ENCODE data around the gene BICD1.

BICD1 gene

GRCh38 chr12:32131666-32132065 is 25.0 kb downstream of the BICD1 start:
- no peak for TF ChIP-seq SPI1 (IDR thresholded peaks at IDR 0.05; ENCODE audit: borderline replicate concordance, low read depth)
- TF ChIP-seq GABPA (IDR thresholded peaks at IDR 0.05; ENCODE audit: low read depth), result no peak
- TF ChIP-seq REST (IDR thresholded peaks at IDR 0.05; ENCODE audit: insufficient replicate concordance, low read depth), result no peak
- no peak for TF ChIP-seq POLR2AphosphoS5 (IDR thresholded peaks at IDR 0.05; ENCODE audit: low read depth)
- TF ChIP-seq CTCF (IDR thresholded peaks at IDR 0.05; ENCODE audit: insufficient read depth, low read length), result no peak
- Histone ChIP-seq H3K27me3 (ENCODE audit: insufficient read depth, poor library complexity, severe bottlenecking) (no peaks in the 10 kb centered on the region), H3K4me3 (replicated peaks; ENCODE audit: insufficient read depth, low read length) (no peak overlapping the region), H3K27ac (replicated peaks) (no peak overlapping the region)
- DNase-seq (ENCODE audit: low read depth in 1 of 2, low spot score in 1 of 2), result no peak

GRCh38 chr12:32134101-32134888 is 27.6 kb downstream of the BICD1 start:
- TF ChIP-seq REST (IDR thresholded peaks at IDR 0.05; ENCODE audit: insufficient replicate concordance, low read depth) (no peak), CTCF (IDR thresholded peaks at IDR 0.05; ENCODE audit: insufficient read depth, low read length) (no peak), POLR2AphosphoS5 (IDR thresholded peaks at IDR 0.05; ENCODE audit: low read depth) (no peak), SPI1 (IDR thresholded peaks at IDR 0.05; ENCODE audit: borderline replicate concordance, low read depth) (no peak), GABPA (IDR thresholded peaks at IDR 0.05; ENCODE audit: low read depth) (no peak)
- DNase-seq (ENCODE audit: low read depth in 1 of 2, low spot score in 1 of 2), result no peak
- no peaks in the 10 kb centered on the region for H3K27me3 ChIP-seq (ENCODE audit: insufficient read depth, poor library complexity, severe bottlenecking)
- H3K27ac ChIP-seq (replicated peaks), result no peak overlapping the region
- no peak overlapping the region for H3K4me3 ChIP-seq (replicated peaks; ENCODE audit: insufficient read depth, low read length)

GRCh38 chr12:32135967-32136366 is 29.3 kb downstream of the BICD1 start:
- TF ChIP-seq CTCF (IDR thresholded peaks at IDR 0.05; ENCODE audit: insufficient read depth, low read length) (no peak), REST (IDR thresholded peaks at IDR 0.05; ENCODE audit: insufficient replicate concordance, low read depth) (no peak), SPI1 (IDR thresholded peaks at IDR 0.05; ENCODE audit: borderline replicate concordance, low read depth) (no peak), GABPA (IDR thresholded peaks at IDR 0.05; ENCODE audit: low read depth) (no peak), POLR2AphosphoS5 (IDR thresholded peaks at IDR 0.05; ENCODE audit: low read depth) (no peak)
- H3K27ac ChIP-seq (replicated peaks), result no peak overlapping the region
- H3K4me3 ChIP-seq (replicated peaks; ENCODE audit: insufficient read depth, low read length), result no peak overlapping the region
- no peaks in the 10 kb centered on the region for H3K27me3 ChIP-seq (ENCODE audit: insufficient read depth, poor library complexity, severe bottlenecking)
- no peak for DNase-seq (ENCODE audit: low read depth in 1 of 2, low spot score in 1 of 2)

Data from HL-60 (cell line).